OCI-LY3 (cell line): ENCODE data around the gene SHCBP1L.

Experiments
- H2AFZ ChIP-seq: fragments of 200-600, 300-600 bp; shearing (Covaris generic); 2 replicates; pipeline ENCODE4 v1.6.0; 2014; ENCODE audit warnings: antibody characterized with exemption, low read depth, low read length
- H3K27ac ChIP-seq: fragments of 200-600, 300-600 bp; sonication (generic); 2 replicates; pipeline ENCODE4 v1.5.1; 2014; ENCODE audit warnings: mild to moderate bottlenecking, low read length, moderate library complexity, mixed read lengths
- H3K27me3 ChIP-seq: fragments of 200-600, 300-600 bp; sonication (generic); 2 replicates; pipeline ENCODE4 v1.6.1; 2014; ENCODE audit warnings: low read depth, low read length, mixed read lengths
- H3K36me3 ChIP-seq: fragments of 200-600, 300-600 bp; sonication (generic); replicated peaks from 2 replicates; pipeline ENCODE3; 2014; ENCODE audit warnings: low read depth, low read length, mixed read lengths
- H3K4me1 ChIP-seq: fragments of 300-600, 200-600 bp; sonication (generic); 2 replicates; pipeline ENCODE4 v1.6.1; 2014; ENCODE audit warnings: low read length, mixed read lengths
- H3K4me2 ChIP-seq: fragments of 200-600, 300-600 bp; sonication (generic); 2 replicates; pipeline ENCODE4 v1.6.1; 2014; ENCODE audit warnings: low read length, mixed read lengths
- H3K4me3 ChIP-seq: fragments of 300-600, 200-600 bp; sonication (generic); 2 replicates; pipeline ENCODE4 v1.5.1; 2014; ENCODE audit warnings: antibody characterized with exemption, mild to moderate bottlenecking, low read length, moderate library complexity
- H3K79me2 ChIP-seq: fragments of 300-600, 200-600 bp; shearing (Covaris generic); 2 replicates; pipeline ENCODE4 v1.6.1; 2014; ENCODE audit warnings: mild to moderate bottlenecking, low read length, mixed read lengths
- H3K9ac ChIP-seq: fragments of 300-600, 200-600 bp; shearing (Covaris generic); 2 replicates; pipeline ENCODE4 v1.6.0; 2014; ENCODE audit warnings: mild to moderate bottlenecking, low read length, moderate library complexity
- H3K9me3 ChIP-seq: fragments of 200-600, 300-600 bp; shearing (Covaris generic); 2 replicates; pipeline ENCODE4 v1.6.1; 2014; ENCODE audit warnings: low read length, mixed read lengths; ENCODE audit not compliant: insufficient read depth
- H4K20me1 ChIP-seq: fragments of 200-600, 300-600 bp; sonication (generic); 2 replicates; pipeline ENCODE4 v1.6.1; 2016; ENCODE audit warnings: low read length, mixed read lengths; ENCODE audit not compliant: insufficient read depth
- CTCF ChIP-seq: fragments of 200-600, 300-600 bp; sonication (generic); IDR thresholded peaks from 2 replicates; pipeline ENCODE4 v1.5.1; 2014; ENCODE audit warnings: antibody characterized with exemption, low read length, low read depth
- EZH2phosphoT487 ChIP-seq: fragments of 200-600 bp; shearing (Covaris generic); IDR thresholded peaks from 2 replicates; pipeline ENCODE4 v1.6.1; 2018; ENCODE audit warnings: antibody characterized with exemption, mixed run types, low read depth

SHCBP1L gene

GRCh38 chr1:182885591-182885990 lies 67.4 kb downstream of the SHCBP1L start:
- H3K4me1 ChIP-seq = no peaks in the 10 kb centered on the region
- peaks cover 20% of the 10 kb centered on the region for H3K79me2 ChIP-seq
- no peak overlapping the region for H3K4me3 ChIP-seq
- H3K9ac ChIP-seq = no peak overlapping the region
- H4K20me1 ChIP-seq = peaks cover 47% of the 10 kb centered on the region
- no peaks in the 10 kb centered on the region for H3K27me3 ChIP-seq
- TF ChIP-seq CTCF (no peak), EZH2phosphoT487 (no peak)
- peaks cover 87% of the 10 kb centered on the region for H3K36me3 ChIP-seq
- no peaks in the 10 kb centered on the region for H3K9me3 ChIP-seq
- H3K4me2 ChIP-seq = no peak overlapping the region
- H3K27ac ChIP-seq = no peak overlapping the region
- no peak overlapping the region for H2AFZ ChIP-seq

- Histone ChIP-seq H3K27me3 (no peaks in the 10 kb centered on the region), H3K9me3 (no peaks in the 10 kb centered on the region), H3K27ac (no peak overlapping the region), H3K36me3 (peaks cover 88% of the 10 kb centered on the region), H3K4me2 (no peak overlapping the region), H4K20me1 (peaks cover 47% of the 10 kb centered on the region), H3K79me2 (peaks cover 25% of the 10 kb centered on the region), H3K4me1 (no peaks in the 10 kb centered on the region), H2AFZ (no peak overlapping the region), H3K9ac (no peak overlapping the region), H3K4me3 (no peak overlapping the region)
- TF ChIP-seq CTCF = no peak
- TF ChIP-seq EZH2phosphoT487 = no peak
Observed at GRCh38 chr1:182884872-182885271, 68.1 kb downstream of the SHCBP1L start.

- Histone ChIP-seq H3K79me2 (peaks cover 57% of the 10 kb centered on the region), H3K27ac (no peak overlapping the region), H3K36me3 (peaks cover 96% of the 10 kb centered on the region), H3K4me2 (no peak overlapping the region), H3K4me1 (peaks cover 5% of the 10 kb centered on the region), H3K4me3 (no peak overlapping the region), H3K9ac (no peak overlapping the region), H3K9me3 (no peaks in the 10 kb centered on the region), H2AFZ (no peak overlapping the region), H3K27me3 (no peaks in the 10 kb centered on the region), H4K20me1 (peaks cover 32% of the 10 kb centered on the region)
- no peak for TF ChIP-seq EZH2phosphoT487
- no peak for TF ChIP-seq CTCF
Observed at GRCh38 chr1:182877842-182878241, 75.1 kb downstream of the SHCBP1L start.

GRCh38 chr1:182877331-182877730 lies 75.6 kb downstream of the SHCBP1L start:
- peaks cover 10% of the 10 kb centered on the region for H3K4me1 ChIP-seq
- no peaks in the 10 kb centered on the region for H3K27me3 ChIP-seq
- TF ChIP-seq EZH2phosphoT487 (no peak), CTCF (no peak)
- H4K20me1 ChIP-seq = peaks cover 35% of the 10 kb centered on the region
- no peak overlapping the region for H3K27ac ChIP-seq
- no peak overlapping the region for H3K9ac ChIP-seq
- H3K4me2 ChIP-seq = no peak overlapping the region
- H3K36me3 ChIP-seq = peaks cover 95% of the 10 kb centered on the region
- no peaks in the 10 kb centered on the region for H3K9me3 ChIP-seq
- peaks cover 59% of the 10 kb centered on the region for H3K79me2 ChIP-seq
- H3K4me3 ChIP-seq = no peak overlapping the region
- H2AFZ ChIP-seq = no peak overlapping the region
